ENCODE data around the gene EFNA5. TPM values are rescaled to one million over a fixed set of nuclear protein-coding genes. Genes with fewer than 3 reads are reported as not detected.

EFNA5 gene
- total RNA-seq, 4 donors from 2014 or later: 21.3 to 47.0 (median 29.3) TPM

- no peaks in the 10 kb centered on the region for H3K36me3 ChIP-seq
- no peaks in the 10 kb centered on the region for H3K9me3 ChIP-seq
- H3K27ac ChIP-seq: no peak overlapping the region
- H3K4me3 ChIP-seq: no peak overlapping the region
- no peak for DNase-seq (ENCODE audit: low spot score in 2 of 2)
- no peaks in the 10 kb centered on the region for H3K27me3 ChIP-seq
- no peak for TF ChIP-seq EP300 (IDR thresholded peaks at IDR 0.05)
- no peak for TF ChIP-seq POLR2A (IDR thresholded peaks at IDR 0.05)
- TF ChIP-seq POLR2AphosphoS5 (IDR thresholded peaks at IDR 0.05): no peak
- TF ChIP-seq, protein P1, sequence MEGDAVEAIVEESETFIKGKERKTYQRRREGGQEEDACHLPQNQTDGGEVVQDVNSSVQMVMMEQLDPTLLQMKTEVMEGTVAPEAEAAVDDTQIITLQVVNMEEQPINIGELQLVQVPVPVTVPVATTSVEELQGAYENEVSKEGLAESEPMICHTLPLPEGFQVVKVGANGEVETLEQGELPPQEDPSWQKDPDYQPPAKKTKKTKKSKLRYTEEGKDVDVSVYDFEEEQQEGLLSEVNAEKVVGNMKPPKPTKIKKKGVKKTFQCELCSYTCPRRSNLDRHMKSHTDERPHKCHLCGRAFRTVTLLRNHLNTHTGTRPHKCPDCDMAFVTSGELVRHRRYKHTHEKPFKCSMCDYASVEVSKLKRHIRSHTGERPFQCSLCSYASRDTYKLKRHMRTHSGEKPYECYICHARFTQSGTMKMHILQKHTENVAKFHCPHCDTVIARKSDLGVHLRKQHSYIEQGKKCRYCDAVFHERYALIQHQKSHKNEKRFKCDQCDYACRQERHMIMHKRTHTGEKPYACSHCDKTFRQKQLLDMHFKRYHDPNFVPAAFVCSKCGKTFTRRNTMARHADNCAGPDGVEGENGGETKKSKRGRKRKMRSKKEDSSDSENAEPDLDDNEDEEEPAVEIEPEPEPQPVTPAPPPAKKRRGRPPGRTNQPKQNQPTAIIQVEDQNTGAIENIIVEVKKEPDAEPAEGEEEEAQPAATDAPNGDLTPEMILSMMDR (IDR thresholded peaks at IDR 0.05): no peak
- H3K4me1 ChIP-seq: no peaks in the 10 kb centered on the region
- WGBS: 70% methylated on average over 10 of the region's 10 CpGs
These were observed 157.2 kb downstream of the EFNA5 start for GRCh38 chr5:107513337-107514085.

- TF ChIP-seq POLR2A (IDR thresholded peaks at IDR 0.05) (no peak), EP300 (IDR thresholded peaks at IDR 0.05) (no peak), POLR2AphosphoS5 (IDR thresholded peaks at IDR 0.05) (no peak)
- TF ChIP-seq, protein P1 (IDR thresholded peaks at IDR 0.05): no peak
- WGBS: 95% methylated on average over 3 of the region's 3 CpGs
These were observed 158.7 kb downstream of the EFNA5 start for GRCh38 chr5:107512029-107512428.

DNA sequence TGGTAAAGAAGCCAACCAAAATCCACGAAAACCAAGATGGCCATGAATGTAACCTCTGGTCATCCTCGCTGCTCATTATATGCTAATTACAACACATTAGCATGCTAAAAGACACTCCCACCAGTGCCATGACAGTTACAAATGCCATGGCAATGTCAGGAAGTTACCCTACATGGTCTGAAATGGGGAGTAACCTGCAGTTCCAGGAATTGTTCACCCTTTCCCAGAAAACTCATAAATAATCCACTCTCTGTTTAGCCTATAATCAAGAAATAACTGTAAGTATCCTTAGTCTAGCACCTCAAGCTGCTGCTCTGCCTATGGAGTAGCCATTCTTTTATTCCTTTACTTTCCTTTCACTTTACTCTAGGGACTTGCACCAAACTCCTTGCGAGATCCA, 160.6 kb downstream of the EFNA5 start:
- no peak for TF ChIP-seq EP300 (IDR thresholded peaks at IDR 0.05)
- no peak for TF ChIP-seq POLR2A (IDR thresholded peaks at IDR 0.05)
- TF ChIP-seq, protein P1 (IDR thresholded peaks at IDR 0.05): no peak
- TF ChIP-seq POLR2AphosphoS5 (IDR thresholded peaks at IDR 0.05): no peak
- DNase-seq (ENCODE audit: low spot score in 2 of 2): no peak
- no peak overlapping the region for H3K4me3 ChIP-seq
- no peaks in the 10 kb centered on the region for H3K36me3 ChIP-seq
- 89% methylated on average over 3 of the region's 3 CpGs for WGBS
- no peaks in the 10 kb centered on the region for H3K9me3 ChIP-seq
- H3K27ac ChIP-seq: no peak overlapping the region
- H3K27me3 ChIP-seq: no peaks in the 10 kb centered on the region
- H3K4me1 ChIP-seq: no peaks in the 10 kb centered on the region

More at GRCh38 chr5:107512029-107512428, 158.7 kb downstream of the EFNA5 start:
- no peak for DNase-seq (ENCODE audit: low spot score in 2 of 2)
- H3K27ac ChIP-seq: no peak overlapping the region
- H3K27me3 ChIP-seq: no peaks in the 10 kb centered on the region
- no peaks in the 10 kb centered on the region for H3K4me1 ChIP-seq
- no peaks in the 10 kb centered on the region for H3K36me3 ChIP-seq
- no peaks in the 10 kb centered on the region for H3K9me3 ChIP-seq
- H3K4me3 ChIP-seq: no peak overlapping the region

DNA sequence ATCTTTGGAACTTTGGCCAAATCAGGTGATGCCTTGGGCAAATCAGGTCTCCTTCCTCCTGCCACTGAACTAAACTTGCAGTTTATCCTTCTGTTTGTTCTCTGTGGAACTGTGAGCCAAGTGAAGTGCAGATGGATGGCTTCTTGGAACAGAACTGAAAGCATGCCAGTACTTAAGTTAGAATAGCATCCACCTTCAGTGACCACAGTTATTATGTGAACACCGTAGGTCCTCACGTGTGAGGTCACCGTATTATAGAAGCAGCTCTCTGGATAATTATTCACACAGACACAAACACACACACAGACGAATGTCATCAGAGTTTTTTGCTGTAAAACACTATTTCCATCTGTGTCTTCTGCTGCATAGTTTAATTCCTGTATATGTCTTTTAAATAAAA, 162.6 kb downstream of the EFNA5 start:
- H3K4me1 ChIP-seq: no peaks in the 10 kb centered on the region
- no peaks in the 10 kb centered on the region for H3K27me3 ChIP-seq
- no peaks in the 10 kb centered on the region for H3K9me3 ChIP-seq
- no peaks in the 10 kb centered on the region for H3K36me3 ChIP-seq
- 82% methylated on average over 4 of the region's 4 CpGs for WGBS
- no peak overlapping the region for H3K4me3 ChIP-seq
- H3K27ac ChIP-seq: no peak overlapping the region
- no peak for DNase-seq (ENCODE audit: low spot score in 2 of 2)
- TF ChIP-seq EP300 (IDR thresholded peaks at IDR 0.05) (no peak), POLR2AphosphoS5 (IDR thresholded peaks at IDR 0.05) (no peak), POLR2A (IDR thresholded peaks at IDR 0.05) (no peak)
- TF ChIP-seq, protein P1 (IDR thresholded peaks at IDR 0.05): no peak

GRCh38 chr5:107505763-107506534, 164.8 kb downstream of the EFNA5 start:
- Histone ChIP-seq H3K9me3 (no peaks in the 10 kb centered on the region), H3K27ac (no peak overlapping the region), H3K4me3 (no peak overlapping the region), H3K27me3 (no peaks in the 10 kb centered on the region), H3K4me1 (peaks cover under 1% of the 10 kb centered on the region), H3K36me3 (no peaks in the 10 kb centered on the region)
- DNase-seq (ENCODE audit: low spot score in 2 of 2): no peak
- 60% methylated on average over 3 of the region's 3 CpGs for WGBS
- TF ChIP-seq POLR2A (IDR thresholded peaks at IDR 0.05): no peak
- TF ChIP-seq POLR2AphosphoS5 (IDR thresholded peaks at IDR 0.05): no peak
- TF ChIP-seq, protein P1 (IDR thresholded peaks at IDR 0.05): no peak
- TF ChIP-seq EP300 (IDR thresholded peaks at IDR 0.05): no peak

Data from suprapubic skin (tissue), 4 donors.